WTC11 (cell line): ENCODE results near the gene BAIAP2. TPM values are rescaled to one million over a fixed set of nuclear protein-coding genes. Genes with fewer than 3 reads are reported as not detected.

ENCODE experiments used
- ATAC-seq: fragments of 200-7000 bp; cut with Tn5 transposase; 2 replicates; pipeline ENCODE4 v1.10.0; 2021; ENCODE audit warnings: mild to moderate bottlenecking, moderate library complexity
- CTCF ChIA-PET: fragments of 300-600 bp; sonication (Branson Sonifier 250); formaldehyde crosslinking; loops from one replicate; lab custom pipeline; 2021; ENCODE audit warnings: antibody characterized with exemption; lab: Charles Lee
- POLR2A ChIA-PET: fragments of 350-600 bp; sonication (Branson Sonifier 250); formaldehyde crosslinking; loops from one replicate; lab custom pipeline; 2021; ENCODE audit warnings: antibody characterized with exemption; lab: Charles Lee
- DNase-seq: peaks from one replicate; pipeline ENCODE4 v3.0.0; 2021; ENCODE audit warnings: low spot score
- H3K27ac Mint-ChIP-seq: 2 replicates; pipeline ENCODE4 v1.8.0; 2021; ENCODE audit warnings: mixed read lengths
- H3K27me3 Mint-ChIP-seq: 2 replicates; pipeline ENCODE4 v1.8.0; 2021; ENCODE audit warnings: low read depth, mild to moderate bottlenecking, moderate library complexity, mixed read lengths
- H3K36me3 Mint-ChIP-seq: 2 replicates; pipeline ENCODE4 v1.8.0; 2021; ENCODE audit warnings: mixed read lengths
- H3K4me1 Mint-ChIP-seq: 2 replicates; pipeline ENCODE4 v1.8.0; 2022; ENCODE audit warnings: mixed read lengths
- H3K4me3 Mint-ChIP-seq: 2 replicates; pipeline ENCODE4 v1.8.0; 2021; ENCODE audit warnings: mild to moderate bottlenecking, moderate library complexity, mixed read lengths
- H3K9me3 Mint-ChIP-seq: 2 replicates; pipeline ENCODE4 v1.8.0; 2021; ENCODE audit warnings: mixed read lengths
- ATF1 ChIP-seq: sonication (generic); formaldehyde crosslinking; IDR thresholded peaks from 2 replicates; pipeline ENCODE4 v1.8.1; 2023; ENCODE audit warnings: mild to moderate bottlenecking, moderate library complexity, missing genetic modification reagents
- CTCF ChIP-seq: fragments of 200-600 bp; IDR thresholded peaks from 2 replicates; pipeline ENCODE4 v1.8.0; 2022; ENCODE audit warnings: antibody characterized with exemption
- FOXP1 ChIP-seq: sonication (generic); formaldehyde crosslinking; IDR thresholded peaks from 2 replicates; pipeline ENCODE4 v1.8.0; 2022; ENCODE audit warnings: missing genetic modification reagents, mild to moderate bottlenecking, moderate library complexity, borderline replicate concordance
- GABPB1 ChIP-seq: sonication (generic); formaldehyde crosslinking; IDR thresholded peaks from 2 replicates; pipeline ENCODE4 v1.8.1; 2023; ENCODE audit warnings: mild to moderate bottlenecking, missing genetic modification reagents
- GRHL2 ChIP-seq: fragments of 250-450 bp; sonication (Bioruptor Pico); IDR thresholded peaks from 2 replicates; pipeline ENCODE4 v1.8.0; 2022; ENCODE audit warnings: mild to moderate bottlenecking, moderate library complexity; ENCODE audit not compliant: insufficient replicate concordance, severe bottlenecking
- HMGA2 ChIP-seq: fragments of 250-450 bp; sonication (Bioruptor Pico); IDR thresholded peaks from 2 replicates; pipeline ENCODE4 v1.4.0; 2021; ENCODE audit warnings: mild to moderate bottlenecking, moderate library complexity
- JAZF1 ChIP-seq: fragments of 250-450 bp; sonication (Bioruptor Pico); IDR thresholded peaks from 2 replicates; pipeline ENCODE4 v1.9.0; 2021; ENCODE audit warnings: moderate library complexity, mild to moderate bottlenecking, inconsistent platforms
- PRRX2 ChIP-seq: fragments of 250-450 bp; sonication (Bioruptor Pico); IDR thresholded peaks from 2 replicates; pipeline ENCODE4 v1.8.0; 2021; ENCODE audit warnings: mild to moderate bottlenecking
- RORB ChIP-seq: fragments of 250-450 bp; sonication (Bioruptor Pico); IDR thresholded peaks from 2 replicates; pipeline ENCODE4 v1.9.0; 2021; ENCODE audit warnings: mild to moderate bottlenecking
- STAT6 ChIP-seq: sonication (generic); formaldehyde crosslinking; conservative IDR thresholded peaks from 2 replicates; pipeline ENCODE4 v1.8.1; 2023; ENCODE audit warnings: mild to moderate bottlenecking, low read depth, missing genetic modification reagents, moderate library complexity
- TP53 ChIP-seq: sonication (generic); formaldehyde crosslinking; IDR thresholded peaks from 2 replicates; pipeline ENCODE4 v1.8.1; 2023; ENCODE audit warnings: mild to moderate bottlenecking, missing genetic modification reagents
- ZNF232 ChIP-seq: sonication (generic); formaldehyde crosslinking; IDR thresholded peaks from 2 replicates; pipeline ENCODE4 v1.8.0; 2022; ENCODE audit warnings: mild to moderate bottlenecking, missing genetic modification reagents
- ZNF263 ChIP-seq: sonication (generic); formaldehyde crosslinking; IDR thresholded peaks from 2 replicates; pipeline ENCODE4 v1.8.1; 2022; ENCODE audit warnings: low read depth, mild to moderate bottlenecking, moderate library complexity, missing genetic modification reagents
- ZNF423 ChIP-seq: fragments of 250-450 bp; sonication (Bioruptor Pico); IDR thresholded peaks from 2 replicates; pipeline ENCODE4 v2.1.2; 2022; ENCODE audit warnings: mild to moderate bottlenecking, moderate library complexity
- total RNA-seq: library from RNA; stranded (reverse); gene quantifications from 3 replicates; pipeline ENCODE4 v1.2.3, GENCODE V29; 2021
- TF ChIP-seq, protein P1 (sequence below): sonication (generic); formaldehyde crosslinking; IDR thresholded peaks from 2 replicates; pipeline ENCODE4 v1.8.1; 2023; ENCODE audit warnings: mild to moderate bottlenecking, missing genetic modification reagents, moderate library complexity
- TF ChIP-seq, protein P2 (sequence below): fragments of 250-450 bp; sonication (Bioruptor Pico); IDR thresholded peaks from 2 replicates; pipeline ENCODE4 v1.9.0; 2021; ENCODE audit warnings: mild to moderate bottlenecking, borderline replicate concordance

Gene BAIAP2
- total RNA-seq, 1 experiment from 2014 or later: 20.7 TPM

- no peak for TF ChIP-seq STAT6 (CRISPR knock-in tag)
Measured at GRCh38 chr17:81065500-81065899, 30.5 kb downstream of the BAIAP2 start (continued).

DNA sequence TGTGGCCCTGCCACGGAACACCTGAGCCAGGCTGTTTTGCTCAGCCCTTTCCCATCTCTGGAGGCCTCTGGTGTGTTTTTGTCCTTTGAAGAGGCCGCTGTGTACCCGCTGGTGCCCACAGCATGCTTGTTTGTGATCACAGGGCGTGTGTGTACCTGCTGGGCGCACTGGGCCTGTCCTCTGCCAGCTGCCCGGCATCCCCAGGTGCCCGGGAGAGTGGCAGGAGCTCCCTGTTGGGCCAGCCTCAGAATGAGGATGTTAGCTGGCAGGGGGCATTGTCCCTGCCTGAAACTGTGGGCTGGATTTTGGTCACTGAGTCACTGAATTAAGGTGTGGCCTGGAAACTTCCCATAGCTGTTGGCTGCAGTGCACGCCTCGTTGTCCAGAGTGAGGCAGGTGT is 31.1 kb downstream of the BAIAP2 start:
- CTCF ChIA-PET: interaction anchor here (2.5 to 2.8 kb wide), 2 partner anchors 36 to 43 kb away, joined by 11 to 13 read pairs; no protein-coding TSS in a partner anchor
- Mint-ChIP-seq H3K4me3 (no peak overlapping the region), H3K9me3 (no peaks in the 10 kb centered on the region), H3K36me3 (no peaks in the 10 kb centered on the region)
- no peak for DNase-seq
- POLR2A ChIA-PET: no interaction called here
- ATAC-seq: no peak
- no peak for TF ChIP-seq ZNF263
- no peak for TF ChIP-seq ZNF232 (CRISPR knock-in tag)
- no peak for TF ChIP-seq JAZF1 (CRISPR knock-in tag)
- TF ChIP-seq HMGA2 (CRISPR knock-in tag): no peak
- TF ChIP-seq RORB: no peak
- TF ChIP-seq GABPB1: no peak
- no peak for TF ChIP-seq FOXP1 (CRISPR knock-in tag)
- TF ChIP-seq, protein P1, sequence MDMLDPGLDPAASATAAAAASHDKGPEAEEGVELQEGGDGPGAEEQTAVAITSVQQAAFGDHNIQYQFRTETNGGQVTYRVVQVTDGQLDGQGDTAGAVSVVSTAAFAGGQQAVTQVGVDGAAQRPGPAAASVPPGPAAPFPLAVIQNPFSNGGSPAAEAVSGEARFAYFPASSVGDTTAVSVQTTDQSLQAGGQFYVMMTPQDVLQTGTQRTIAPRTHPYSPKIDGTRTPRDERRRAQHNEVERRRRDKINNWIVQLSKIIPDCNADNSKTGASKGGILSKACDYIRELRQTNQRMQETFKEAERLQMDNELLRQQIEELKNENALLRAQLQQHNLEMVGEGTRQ (CRISPR knock-in tag): no peak
- no peak for TF ChIP-seq ZNF423 (CRISPR knock-in tag)
- TF ChIP-seq, all 79 proteins: peak for 0
- Mint-ChIP-seq H3K4me1 (peaks cover 5% of the 10 kb centered on the region), H3K27me3 (no peaks in the 10 kb centered on the region), H3K27ac (no peak overlapping the region)

DNA sequence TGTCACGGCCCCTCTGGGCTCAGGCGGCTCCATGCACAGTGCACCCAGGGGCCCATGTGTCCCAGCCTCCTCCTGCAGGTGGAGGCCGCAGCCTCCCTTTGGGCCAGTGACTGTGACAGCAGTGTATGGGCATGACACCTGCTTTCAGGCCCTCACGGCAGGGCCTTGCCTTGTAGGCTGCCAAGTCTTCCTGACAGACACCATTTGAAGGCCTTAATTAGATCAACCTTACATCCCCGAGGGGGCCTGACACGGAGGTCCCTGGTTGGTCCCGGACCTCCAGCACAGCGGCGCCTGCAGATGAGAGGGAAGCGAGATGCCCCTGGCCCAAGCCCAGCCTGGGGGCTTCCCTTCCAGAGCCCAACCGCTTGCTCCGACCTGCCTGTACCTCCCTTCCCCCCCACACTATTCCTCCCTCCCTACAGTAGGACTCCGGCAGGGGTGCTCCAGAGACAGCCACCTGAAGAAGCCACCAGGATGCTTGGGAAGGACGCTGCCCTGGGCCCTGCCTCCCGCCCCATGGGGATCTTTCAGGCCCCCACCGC is 31.9 kb downstream of the BAIAP2 start:
- POLR2A ChIA-PET: no interaction called here
- Mint-ChIP-seq H3K27ac (no peak overlapping the region), H3K4me3 (no peak overlapping the region), H3K36me3 (no peaks in the 10 kb centered on the region), H3K9me3 (no peaks in the 10 kb centered on the region), H3K27me3 (no peaks in the 10 kb centered on the region), H3K4me1 (peaks cover 5% of the 10 kb centered on the region)
- CTCF ChIA-PET: interaction anchor here (2.5 kb wide), 1 partner anchor 35 kb away, joined by 13 read pairs; no protein-coding TSS in a partner anchor
- DNase-seq (no peak), ATAC-seq (no peak)
- TF ChIP-seq ATF1 (CRISPR knock-in tag): no peak
- TF ChIP-seq GRHL2 (CRISPR knock-in tag): no peak
- no peak for TF ChIP-seq PRRX2 (CRISPR knock-in tag)
- TF ChIP-seq TP53 (CRISPR knock-in tag): no peak
- TF ChIP-seq FOXP1 (CRISPR knock-in tag): no peak
- TF ChIP-seq, protein P2, sequence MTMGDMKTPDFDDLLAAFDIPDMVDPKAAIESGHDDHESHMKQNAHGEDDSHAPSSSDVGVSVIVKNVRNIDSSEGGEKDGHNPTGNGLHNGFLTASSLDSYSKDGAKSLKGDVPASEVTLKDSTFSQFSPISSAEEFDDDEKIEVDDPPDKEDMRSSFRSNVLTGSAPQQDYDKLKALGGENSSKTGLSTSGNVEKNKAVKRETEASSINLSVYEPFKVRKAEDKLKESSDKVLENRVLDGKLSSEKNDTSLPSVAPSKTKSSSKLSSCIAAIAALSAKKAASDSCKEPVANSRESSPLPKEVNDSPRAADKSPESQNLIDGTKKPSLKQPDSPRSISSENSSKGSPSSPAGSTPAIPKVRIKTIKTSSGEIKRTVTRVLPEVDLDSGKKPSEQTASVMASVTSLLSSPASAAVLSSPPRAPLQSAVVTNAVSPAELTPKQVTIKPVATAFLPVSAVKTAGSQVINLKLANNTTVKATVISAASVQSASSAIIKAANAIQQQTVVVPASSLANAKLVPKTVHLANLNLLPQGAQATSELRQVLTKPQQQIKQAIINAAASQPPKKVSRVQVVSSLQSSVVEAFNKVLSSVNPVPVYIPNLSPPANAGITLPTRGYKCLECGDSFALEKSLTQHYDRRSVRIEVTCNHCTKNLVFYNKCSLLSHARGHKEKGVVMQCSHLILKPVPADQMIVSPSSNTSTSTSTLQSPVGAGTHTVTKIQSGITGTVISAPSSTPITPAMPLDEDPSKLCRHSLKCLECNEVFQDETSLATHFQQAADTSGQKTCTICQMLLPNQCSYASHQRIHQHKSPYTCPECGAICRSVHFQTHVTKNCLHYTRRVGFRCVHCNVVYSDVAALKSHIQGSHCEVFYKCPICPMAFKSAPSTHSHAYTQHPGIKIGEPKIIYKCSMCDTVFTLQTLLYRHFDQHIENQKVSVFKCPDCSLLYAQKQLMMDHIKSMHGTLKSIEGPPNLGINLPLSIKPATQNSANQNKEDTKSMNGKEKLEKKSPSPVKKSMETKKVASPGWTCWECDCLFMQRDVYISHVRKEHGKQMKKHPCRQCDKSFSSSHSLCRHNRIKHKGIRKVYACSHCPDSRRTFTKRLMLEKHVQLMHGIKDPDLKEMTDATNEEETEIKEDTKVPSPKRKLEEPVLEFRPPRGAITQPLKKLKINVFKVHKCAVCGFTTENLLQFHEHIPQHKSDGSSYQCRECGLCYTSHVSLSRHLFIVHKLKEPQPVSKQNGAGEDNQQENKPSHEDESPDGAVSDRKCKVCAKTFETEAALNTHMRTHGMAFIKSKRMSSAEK: no peak
- TF ChIP-seq CTCF: no peak
